ENCODE measurements around the gene NDUFAF3.

- TF ChIP-seq POLR2AphosphoS5 (IDR thresholded peaks at IDR 0.05; ENCODE audit: low read depth, low read length) = no peak
- no peak for TF ChIP-seq POLR2A (IDR thresholded peaks at IDR 0.05; ENCODE audit: low read depth, low read length)
- no peak for TF ChIP-seq TAF1 (IDR thresholded peaks at IDR 0.05; ENCODE audit: low read depth, low read length)
- no peak for TF ChIP-seq POU2F2 (IDR thresholded peaks at IDR 0.05; ENCODE audit: low read depth, low read length)
- TF ChIP-seq SPI1 (IDR thresholded peaks at IDR 0.05; ENCODE audit: low read depth, low read length) = no peak
- TF ChIP-seq PAX5 (IDR thresholded peaks at IDR 0.05; ENCODE audit: insufficient read depth, low read length, severe bottlenecking) = no peak
These were observed 23.9 kb upstream of the NDUFAF3 start for GRCh38 chr3:48997714-48998637.
